ENCODE measurements around the gene UTP18. TPM values are rescaled to one million over a fixed set of nuclear protein-coding genes. Genes with fewer than 3 reads are reported as not detected.
A peak's percentile ranks its signal among the peaks of the same experiment; 100 is the strongest.
"Not testable (repeated sequence)": the region's sequence is repeated elsewhere in the genome, so short reads cannot be mapped to it uniquely, and the experiment has no call there.

UTP18 gene
- total and polyA plus RNA-seq, 8 donors, result 21.1 to 52.9 (median 40.7) TPM

DNA sequence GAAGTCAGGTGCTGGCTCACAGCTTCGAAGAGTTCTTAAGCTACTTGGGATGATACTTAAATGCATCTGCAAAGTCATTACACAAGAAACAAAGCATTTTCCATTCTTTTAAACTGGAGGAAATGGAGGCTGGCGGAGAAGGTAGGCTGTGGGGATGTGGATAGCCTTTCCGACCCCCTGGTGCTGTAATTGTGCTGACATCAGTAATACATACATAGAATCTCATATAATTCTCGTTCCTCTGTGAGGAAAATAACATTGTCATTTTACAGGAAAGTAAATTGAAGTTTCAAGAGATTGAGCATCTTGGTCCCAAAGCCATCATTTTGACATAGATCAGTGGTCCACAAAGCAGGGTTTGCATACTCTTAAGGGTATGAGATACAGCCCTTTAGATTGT lies 39.5 kb downstream of the UTP18 start:
- intact Hi-C loops (cut with DNase I), result no loop called here

DNA sequence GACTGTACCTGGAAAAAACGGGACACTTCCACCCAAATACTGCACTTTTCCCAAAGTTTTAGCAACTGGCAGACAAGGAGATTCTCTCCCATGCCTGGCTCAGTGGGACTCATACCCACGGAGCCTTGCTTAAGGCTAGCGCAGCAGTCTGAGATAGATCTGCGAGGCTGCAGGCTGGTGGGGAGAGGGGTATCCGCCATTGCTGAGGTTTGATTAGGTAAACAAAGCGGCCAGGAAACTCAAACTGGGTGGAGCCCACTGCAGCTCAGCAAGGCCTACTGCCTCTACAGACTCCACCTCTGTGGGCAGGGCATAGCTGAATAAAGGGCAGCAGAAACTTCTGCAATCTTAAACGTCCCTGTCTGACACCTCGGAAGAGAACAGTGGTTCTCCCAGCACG lies 44.8 kb downstream of the UTP18 start:
- no peaks in the 10 kb centered on the region for H3K4me1 ChIP-seq
- no peak overlapping the region for H3K27ac ChIP-seq
- H3K9me3 ChIP-seq, result peaks cover 0 to 2% of the 10 kb centered on the region in 2 donors
- intact Hi-C loops (cut with DNase I), result no loop called here
- H3K4me3 ChIP-seq, result no peak overlapping the region
- DNase-seq (no peak), ATAC-seq (no peak)
- no peaks in the 10 kb centered on the region for H3K27me3 ChIP-seq
- H3K36me3 ChIP-seq, result peaks cover 0 to 3% of the 10 kb centered on the region in 2 donors
- TF ChIP-seq, protein P1, sequence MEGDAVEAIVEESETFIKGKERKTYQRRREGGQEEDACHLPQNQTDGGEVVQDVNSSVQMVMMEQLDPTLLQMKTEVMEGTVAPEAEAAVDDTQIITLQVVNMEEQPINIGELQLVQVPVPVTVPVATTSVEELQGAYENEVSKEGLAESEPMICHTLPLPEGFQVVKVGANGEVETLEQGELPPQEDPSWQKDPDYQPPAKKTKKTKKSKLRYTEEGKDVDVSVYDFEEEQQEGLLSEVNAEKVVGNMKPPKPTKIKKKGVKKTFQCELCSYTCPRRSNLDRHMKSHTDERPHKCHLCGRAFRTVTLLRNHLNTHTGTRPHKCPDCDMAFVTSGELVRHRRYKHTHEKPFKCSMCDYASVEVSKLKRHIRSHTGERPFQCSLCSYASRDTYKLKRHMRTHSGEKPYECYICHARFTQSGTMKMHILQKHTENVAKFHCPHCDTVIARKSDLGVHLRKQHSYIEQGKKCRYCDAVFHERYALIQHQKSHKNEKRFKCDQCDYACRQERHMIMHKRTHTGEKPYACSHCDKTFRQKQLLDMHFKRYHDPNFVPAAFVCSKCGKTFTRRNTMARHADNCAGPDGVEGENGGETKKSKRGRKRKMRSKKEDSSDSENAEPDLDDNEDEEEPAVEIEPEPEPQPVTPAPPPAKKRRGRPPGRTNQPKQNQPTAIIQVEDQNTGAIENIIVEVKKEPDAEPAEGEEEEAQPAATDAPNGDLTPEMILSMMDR (IDR thresholded peaks at IDR 0.05), result no peak

More for the DNA sequence above, 39.5 kb downstream of the UTP18 start:
- no peaks in the 10 kb centered on the region for H3K9me3 ChIP-seq
- no peak overlapping the region for H3K27ac ChIP-seq
- peaks cover 0 to 33% of the 10 kb centered on the region in 2 donors for H3K36me3 ChIP-seq
- H3K4me3 ChIP-seq, result no peak overlapping the region
- no peak for DNase-seq
- no peaks in the 10 kb centered on the region for H3K27me3 ChIP-seq
- TF ChIP-seq, protein P1 (IDR thresholded peaks at IDR 0.05), result no peak
- ATAC-seq, result no peak
- H3K4me1 ChIP-seq, result no peaks in the 10 kb centered on the region

DNA sequence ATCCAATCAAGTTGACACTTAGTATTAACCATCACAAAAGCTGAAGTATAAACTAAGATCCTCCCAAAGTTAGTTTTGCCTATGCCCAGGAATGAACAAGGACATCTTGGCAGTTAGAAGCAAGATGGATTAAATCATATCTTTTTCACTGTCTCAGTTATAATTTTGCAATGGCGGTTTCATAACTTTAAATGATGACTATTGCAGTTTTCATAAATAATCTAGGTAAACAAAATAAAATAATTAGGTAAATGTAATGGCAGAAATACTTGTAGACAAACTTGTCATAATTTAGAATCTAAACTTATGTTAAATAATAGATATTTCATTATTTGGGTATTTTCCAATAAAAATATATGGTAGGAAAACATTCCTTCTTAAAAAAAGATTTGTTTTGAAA lies 51.7 kb downstream of the UTP18 start:
- H3K4me3 ChIP-seq; intact Hi-C loops (cut with DNase I): not testable (repeated sequence)

GRCh38 chr17:51319186-51319585 lies 58.8 kb downstream of the UTP18 start:
- no peak overlapping the region for H3K4me3 ChIP-seq
- DNase-seq (no peak), ATAC-seq (no peak)
- H3K27ac ChIP-seq, result no peak overlapping the region
- intact Hi-C loops (cut with DNase I), result no loop called here
- no peaks in the 10 kb centered on the region for H3K4me1 ChIP-seq
- peaks cover 0 to 8% of the 10 kb centered on the region in 2 donors for H3K27me3 ChIP-seq
- TF ChIP-seq, protein P1 (IDR thresholded peaks at IDR 0.05), result no peak
- peaks cover 0 to 23% of the 10 kb centered on the region in 2 donors for H3K9me3 ChIP-seq
- no peaks in the 10 kb centered on the region for H3K36me3 ChIP-seq

More for the DNA sequence above, 51.7 kb downstream of the UTP18 start:
- not testable (repeated sequence) for DNase-seq, H3K9me3 ChIP-seq, H3K27me3 ChIP-seq, H3K4me1 ChIP-seq, H3K36me3 ChIP-seq, H3K27ac ChIP-seq, ATAC-seq

- H3K27me3 ChIP-seq, result peaks cover 0 to 15% of the 10 kb centered on the region in 2 donors
- no peak overlapping the region for H3K4me3 ChIP-seq
- ATAC-seq (peak; percentile 64), DNase-seq (peak in 1 of 4 donors; percentile 22)
- no peaks in the 10 kb centered on the region for H3K4me1 ChIP-seq
- H3K9me3 ChIP-seq, result peaks cover 0 to 14% of the 10 kb centered on the region in 2 donors
- intact Hi-C loops (cut with DNase I), result no loop called here
- no peak overlapping the region for H3K27ac ChIP-seq
- TF ChIP-seq, protein P1 (IDR thresholded peaks at IDR 0.05), result no peak
- H3K36me3 ChIP-seq, result no peaks in the 10 kb centered on the region
These were observed 62.2 kb downstream of the UTP18 start for GRCh38 chr17:51322390-51323029.

DNA sequence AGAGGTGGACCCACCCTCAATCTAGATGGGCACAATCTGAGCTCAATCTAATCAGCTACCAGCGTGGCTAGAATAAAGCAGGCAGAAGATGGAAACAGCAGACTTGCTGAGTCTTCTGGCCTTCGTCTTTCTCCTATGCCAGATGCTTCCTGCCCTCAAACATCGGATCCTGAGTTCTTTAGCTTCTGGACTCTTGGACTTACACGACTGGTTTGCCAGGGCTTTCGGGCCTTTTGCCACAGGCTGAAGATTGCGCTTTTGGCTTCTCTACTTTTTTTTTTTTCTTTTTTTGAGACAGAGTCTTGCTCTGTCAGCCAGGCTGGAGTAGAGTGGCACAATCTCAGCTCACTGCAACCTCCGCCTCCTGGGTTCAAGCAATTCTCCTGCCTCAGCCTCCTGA lies 65.1 kb downstream of the UTP18 start:
- Histone ChIP-seq H3K4me1 (no peaks in the 10 kb centered on the region), H3K36me3 (no peaks in the 10 kb centered on the region), H3K4me3 (no peak overlapping the region), H3K27ac (no peak overlapping the region), H3K9me3 (no peaks in the 10 kb centered on the region), H3K27me3 (peaks cover 0 to 16% of the 10 kb centered on the region in 2 donors)
- TF ChIP-seq, protein P1 (IDR thresholded peaks at IDR 0.05), result no peak
- DNase-seq (no peak), ATAC-seq (no peak)
- intact Hi-C loops (cut with DNase I), result no loop called here

DNA sequence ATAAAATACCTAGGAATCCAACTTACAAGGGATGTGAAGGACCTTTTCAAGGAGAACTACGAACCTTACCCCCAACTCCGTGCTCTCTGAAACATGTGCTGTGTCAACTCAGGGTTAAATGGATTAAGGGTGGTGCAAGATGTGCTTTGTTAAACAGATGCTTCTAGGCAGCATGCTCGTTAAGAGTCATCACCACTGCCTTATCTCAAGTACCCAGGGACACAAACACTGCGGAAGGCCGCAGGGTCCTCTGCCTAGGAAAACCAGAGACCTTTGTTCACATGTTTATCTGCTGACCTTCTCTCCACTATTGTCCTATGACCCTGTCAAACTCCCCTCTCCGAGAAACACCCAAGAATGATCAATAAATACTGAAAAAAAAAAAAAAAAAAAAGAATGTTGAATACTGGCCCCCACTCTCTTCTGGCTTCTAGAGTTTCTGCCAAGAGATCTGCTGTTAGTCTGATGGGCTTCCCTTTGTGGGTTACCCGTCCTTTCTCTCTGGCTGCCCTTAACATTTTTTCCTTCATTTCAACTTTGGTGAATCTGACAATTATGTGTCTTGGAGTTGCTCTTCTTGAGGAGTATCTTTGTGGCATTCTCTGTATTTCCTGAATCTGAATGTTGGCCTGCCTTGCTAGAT lies 70.6 kb downstream of the UTP18 start:
- H3K27ac ChIP-seq; intact Hi-C loops (cut with DNase I); ATAC-seq; DNase-seq; H3K4me1 ChIP-seq; H3K9me3 ChIP-seq; H3K36me3 ChIP-seq; H3K27me3 ChIP-seq; H3K4me3 ChIP-seq: not testable (repeated sequence)
